SK-N-SH (cell line): ENCODE results near the gene GMPR2.
"Not testable (repeated sequence)": the region's sequence is repeated elsewhere in the genome, so short reads cannot be mapped to it uniquely, and the experiment has no call there.

Experiments
- CTCF ChIP-seq: fragments of 200-600 bp; sonication (generic); IDR thresholded peaks from 2 replicates; pipeline ENCODE4 v1.6.1; 2017; ENCODE audit warnings: antibody characterized with exemption, mild to moderate bottlenecking, moderate library complexity
- FOXJ3 ChIP-seq: sonication (generic); formaldehyde crosslinking; IDR thresholded peaks from 2 replicates; pipeline ENCODE4 v1.5.1; 2020; ENCODE audit warnings: mild to moderate bottlenecking, missing genetic modification reagents
- MAX ChIP-seq: IDR thresholded peaks from 2 replicates; pipeline ENCODE4 v1.4.0; 2012; ENCODE audit warnings: low read depth
- NRF1 ChIP-seq: IDR thresholded peaks from 2 replicates; pipeline ENCODE4 v1.6.1; 2012; ENCODE audit warnings: low read depth, mild to moderate bottlenecking, low read length
- POLR2AphosphoS5 ChIP-seq: IDR thresholded peaks from 2 replicates; pipeline ENCODE4 v1.6.1; 2012; ENCODE audit warnings: low read depth, low read length
- REST ChIP-seq: IDR thresholded peaks from 2 replicates; pipeline ENCODE4 v1.6.1; 2012; ENCODE audit warnings: mild to moderate bottlenecking, low read depth, low read length, moderate library complexity

- not testable (repeated sequence) for TF ChIP-seq CTCF, NRF1, POLR2AphosphoS5, FOXJ3, MAX, REST
Measured at GRCh38 chr14:24216876-24217275, 15.9 kb upstream of the GMPR2 start.
